ENCODE data around the gene MYLK3.

MYLK3 gene

DNA sequence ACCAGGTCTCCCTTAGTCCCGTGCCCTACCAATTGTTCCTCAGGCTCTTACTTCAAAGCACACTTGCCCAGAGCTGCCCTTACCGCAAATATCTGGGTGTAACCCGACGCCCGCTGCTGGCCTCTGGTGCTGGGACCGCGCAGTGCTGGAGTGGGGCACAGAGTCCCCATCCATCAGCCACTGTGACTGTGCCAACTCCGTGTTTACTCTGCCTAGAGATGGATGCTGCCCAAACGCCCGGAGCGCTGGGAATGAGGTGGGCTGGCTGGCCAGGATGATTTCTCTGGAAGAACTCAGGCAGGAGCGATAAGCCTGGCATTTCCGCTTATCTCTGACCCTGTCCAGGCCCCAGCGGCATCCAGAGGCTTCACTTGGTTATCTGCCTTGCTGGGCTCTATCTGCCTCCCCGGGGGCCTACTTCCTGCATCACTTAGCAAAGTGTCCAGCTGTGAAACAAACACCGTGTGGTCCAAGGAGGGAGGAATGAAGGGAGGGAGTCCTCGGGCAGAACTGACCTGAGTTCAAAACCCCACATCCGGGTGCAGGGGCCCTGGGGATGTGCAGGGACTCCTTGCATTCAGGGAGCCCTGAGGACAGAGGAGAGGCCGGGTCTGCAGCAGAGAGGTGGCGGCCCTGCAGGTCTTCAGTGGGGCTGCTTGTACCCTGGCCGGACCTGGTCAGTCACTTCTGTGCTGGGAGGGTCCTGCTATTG, 9.4 kb upstream of the MYLK3 start:
- DNase-seq (ENCODE audit: low read depth in 2 of 2): no peak

DNA sequence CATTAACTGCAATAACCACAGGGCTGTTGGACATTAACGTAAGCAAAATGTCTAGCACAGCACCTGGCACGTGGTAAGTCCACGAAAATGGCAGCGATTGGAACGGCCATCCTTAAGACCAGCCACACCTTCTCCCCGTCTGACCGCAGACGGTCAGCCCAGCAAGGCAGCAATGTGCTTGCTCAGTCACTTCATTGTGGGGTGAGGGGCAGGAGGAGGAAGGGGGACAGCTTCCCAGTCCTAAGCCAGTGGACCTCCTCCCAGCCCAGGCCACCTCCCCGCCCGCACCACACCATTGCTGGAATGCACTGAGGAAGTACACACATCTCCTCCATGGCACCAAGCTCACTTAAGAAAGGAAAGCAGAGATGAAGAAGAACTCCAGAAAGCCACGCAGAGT, 8.6 kb upstream of the MYLK3 start:
- DNase-seq (ENCODE audit: low read depth in 2 of 2): no peak

DNA sequence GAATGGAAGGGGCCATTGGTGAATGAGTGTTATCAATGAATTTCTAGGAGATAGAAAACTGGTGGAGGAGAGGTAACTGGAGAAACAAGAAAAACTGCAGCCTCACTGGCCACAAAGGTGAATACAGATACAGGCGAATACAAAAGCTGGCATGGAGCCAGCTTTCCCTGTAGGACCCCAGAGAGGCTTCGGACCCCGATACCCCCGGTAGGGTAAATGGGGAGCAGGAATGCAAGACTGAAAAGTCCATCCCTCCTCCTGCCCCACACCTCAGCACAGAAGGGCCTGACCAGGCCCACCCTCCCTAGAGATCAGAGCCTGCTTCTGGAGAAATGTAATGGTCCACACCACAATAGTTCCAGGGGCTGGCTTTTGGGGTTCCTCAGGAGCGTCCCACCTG, 4.9 kb upstream of the MYLK3 start:
- no peak for DNase-seq (ENCODE audit: low read depth in 2 of 2)

DNA sequence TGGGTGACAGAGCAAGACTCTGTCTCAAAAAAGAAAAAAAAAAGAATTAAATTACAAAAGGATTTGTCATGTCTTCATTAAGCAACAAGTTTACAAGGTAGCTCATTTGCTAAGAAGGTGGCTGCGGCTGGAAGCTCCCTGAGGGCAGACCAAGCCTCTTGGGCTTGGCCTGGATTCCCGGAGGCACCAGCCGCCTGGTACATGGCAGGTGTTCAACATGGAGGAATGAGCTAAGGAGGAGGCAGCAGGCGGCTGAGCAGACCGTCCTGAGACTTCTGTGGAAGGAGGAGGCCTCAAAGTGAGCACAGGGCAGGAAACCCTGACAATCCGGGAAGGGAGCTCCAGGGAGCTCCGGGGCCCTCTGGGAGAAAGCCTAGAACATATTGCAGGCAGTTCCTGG, 3.2 kb upstream of the MYLK3 start:
- no peak for DNase-seq (ENCODE audit: low read depth in 2 of 2)

DNA sequence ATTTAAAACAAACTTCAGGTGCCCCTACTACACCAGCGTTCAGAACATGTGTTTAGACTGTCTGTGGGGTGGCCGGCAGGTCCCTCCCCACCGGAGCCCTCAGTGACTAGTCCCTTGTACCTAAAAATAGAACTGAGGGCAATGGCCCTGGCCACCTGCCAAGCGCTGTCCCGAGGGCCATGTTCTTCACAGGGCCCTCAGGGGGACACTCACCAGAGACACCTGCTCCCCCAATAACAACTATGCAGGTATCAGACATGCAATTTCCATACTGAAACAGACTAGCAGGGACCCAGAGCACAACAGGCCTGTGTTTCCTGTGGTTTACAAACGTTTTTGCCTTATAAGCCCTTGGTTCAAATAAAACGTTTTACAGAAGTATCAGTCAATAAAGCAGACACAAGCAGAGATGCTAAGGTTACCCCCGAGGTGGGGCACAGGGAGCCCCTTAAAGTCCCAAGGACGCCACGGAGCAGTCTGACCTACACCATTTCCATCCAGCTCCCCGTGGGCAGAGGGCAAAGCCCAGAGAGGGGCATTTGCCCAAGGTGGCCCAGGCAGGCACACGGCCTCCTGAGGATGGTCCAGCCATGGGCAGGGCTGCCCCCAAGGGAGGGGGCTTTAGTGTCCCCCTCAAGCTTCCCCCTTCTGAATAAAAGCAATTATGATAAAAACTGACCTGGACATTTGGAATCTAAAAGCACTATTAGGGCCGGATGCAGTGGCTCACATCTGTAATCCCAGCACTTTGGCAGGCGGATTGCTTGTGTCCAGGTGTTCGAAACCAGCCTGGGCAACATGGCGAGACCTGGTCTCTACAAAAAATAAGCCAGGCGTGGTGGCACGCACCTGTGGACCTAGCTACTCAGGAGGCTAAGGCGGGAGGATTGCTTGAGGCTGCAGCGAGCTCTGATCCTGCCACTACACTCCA, 896 bp upstream of the MYLK3 start:
- DNase-seq (ENCODE audit: low read depth in 2 of 2): no peak

DNA sequence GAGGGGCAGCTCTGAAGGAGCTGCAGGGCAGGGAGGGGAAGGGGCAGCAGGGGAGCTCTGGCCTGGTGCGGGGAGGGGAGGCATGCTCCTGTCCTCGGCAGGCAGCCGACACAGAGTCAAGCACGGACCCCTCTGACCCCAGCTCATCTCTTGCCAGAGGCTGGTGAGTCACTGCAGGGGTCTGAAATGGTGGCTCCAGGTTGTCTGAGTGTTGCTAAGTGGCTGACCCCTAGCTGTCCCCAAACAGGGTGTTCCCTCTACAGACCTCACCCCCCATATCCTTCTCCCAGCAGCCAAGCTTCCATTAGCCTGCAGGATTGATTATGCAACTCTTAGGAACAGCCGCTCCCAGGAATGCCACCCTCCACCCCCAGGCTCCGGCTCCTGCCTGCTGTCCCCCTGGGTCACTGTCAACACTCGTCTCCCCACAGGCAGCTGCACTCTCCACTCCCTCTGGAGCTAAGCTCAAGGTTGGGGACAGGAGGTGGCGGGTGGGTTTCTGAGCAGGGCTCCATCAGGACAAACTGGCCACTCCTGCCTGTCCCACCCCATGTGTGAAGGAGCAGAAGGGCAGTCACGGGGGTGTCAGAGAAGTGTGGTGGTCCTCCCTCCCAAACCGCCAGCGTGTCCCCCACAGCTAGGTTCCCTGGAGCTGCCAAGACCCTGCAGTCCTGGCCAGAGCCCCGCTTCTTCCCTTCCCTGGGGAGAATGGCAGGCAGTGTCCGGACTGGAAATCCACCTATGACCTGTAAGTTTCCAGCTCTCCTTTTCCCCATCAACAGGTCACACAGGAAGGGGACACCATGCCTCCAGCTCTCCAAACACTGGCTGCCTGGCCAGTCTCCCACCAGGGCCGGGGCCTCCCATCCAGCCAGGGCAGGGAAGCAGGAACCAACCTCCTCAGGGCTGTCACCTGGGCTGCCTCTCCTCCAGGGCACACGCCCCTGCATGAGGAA, 1.0 kb downstream of the MYLK3 start:
- DNase-seq (ENCODE audit: low read depth in 2 of 2): no peak

DNA sequence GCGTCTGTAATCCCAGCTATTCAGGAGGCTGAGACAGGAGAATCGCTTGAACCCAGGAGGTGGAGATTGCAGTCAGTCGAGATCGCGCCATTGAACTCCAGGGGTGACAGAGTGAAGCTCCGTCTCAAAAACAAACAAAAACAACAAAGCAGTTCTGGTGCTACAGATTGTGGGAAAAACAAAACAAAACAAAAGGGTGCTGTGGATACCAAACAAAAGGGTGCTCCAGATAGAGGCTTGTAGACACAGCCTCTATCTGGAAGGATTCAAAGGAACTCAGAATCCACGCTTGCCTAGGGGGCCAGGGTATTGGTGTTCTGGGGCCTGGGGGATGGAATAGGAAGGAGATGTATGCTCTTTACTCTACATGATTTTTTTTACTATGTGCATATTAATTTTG, 2.5 kb downstream of the MYLK3 start:
- DNase-seq (ENCODE audit: low read depth in 2 of 2): no peak

DNA sequence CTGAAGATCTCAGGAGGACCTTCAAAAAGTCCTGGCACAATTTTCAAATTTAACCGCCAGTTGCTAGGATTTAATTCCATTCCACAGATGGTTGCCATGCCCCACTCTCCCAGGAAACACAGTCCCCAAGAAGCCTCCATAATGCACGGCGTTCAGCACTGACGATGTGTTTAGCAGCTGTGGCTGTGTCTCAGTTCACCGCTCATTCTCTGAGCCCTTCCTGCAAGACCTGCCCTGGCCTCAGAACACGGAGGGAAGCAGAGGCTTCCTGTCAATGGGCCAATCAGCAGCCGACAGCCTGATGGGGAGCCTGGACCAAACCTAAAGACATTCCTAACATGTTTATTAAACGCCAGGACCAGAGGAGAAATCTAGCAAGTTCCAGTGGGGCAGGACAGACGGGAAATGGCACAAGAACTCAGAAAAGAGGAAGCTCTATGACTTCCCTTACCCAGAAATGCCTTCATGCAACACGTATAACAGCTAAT, 4.9 kb downstream of the MYLK3 start:
- no peak for DNase-seq (ENCODE audit: low read depth in 2 of 2)

DNA sequence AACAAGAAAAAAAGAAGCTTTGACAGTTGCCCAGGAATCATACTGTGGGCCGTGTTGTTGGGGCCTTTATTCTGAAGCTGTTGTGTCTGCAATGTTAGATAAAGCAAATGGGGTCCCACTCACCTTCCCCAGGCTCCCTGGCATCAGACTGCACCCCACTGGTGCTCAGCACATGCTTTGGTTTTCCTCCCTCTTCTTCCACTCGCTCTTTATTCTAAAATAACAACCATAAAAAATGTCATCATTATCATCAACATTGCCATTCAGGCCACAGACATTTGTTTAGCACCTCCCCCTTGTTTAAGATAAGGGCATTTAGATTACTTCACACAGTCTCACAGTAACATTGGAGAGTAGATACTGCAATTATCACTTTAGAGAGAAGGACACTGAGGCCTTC, 8.2 kb downstream of the MYLK3 start:
- no peak for DNase-seq (ENCODE audit: low read depth in 2 of 2)

DNA sequence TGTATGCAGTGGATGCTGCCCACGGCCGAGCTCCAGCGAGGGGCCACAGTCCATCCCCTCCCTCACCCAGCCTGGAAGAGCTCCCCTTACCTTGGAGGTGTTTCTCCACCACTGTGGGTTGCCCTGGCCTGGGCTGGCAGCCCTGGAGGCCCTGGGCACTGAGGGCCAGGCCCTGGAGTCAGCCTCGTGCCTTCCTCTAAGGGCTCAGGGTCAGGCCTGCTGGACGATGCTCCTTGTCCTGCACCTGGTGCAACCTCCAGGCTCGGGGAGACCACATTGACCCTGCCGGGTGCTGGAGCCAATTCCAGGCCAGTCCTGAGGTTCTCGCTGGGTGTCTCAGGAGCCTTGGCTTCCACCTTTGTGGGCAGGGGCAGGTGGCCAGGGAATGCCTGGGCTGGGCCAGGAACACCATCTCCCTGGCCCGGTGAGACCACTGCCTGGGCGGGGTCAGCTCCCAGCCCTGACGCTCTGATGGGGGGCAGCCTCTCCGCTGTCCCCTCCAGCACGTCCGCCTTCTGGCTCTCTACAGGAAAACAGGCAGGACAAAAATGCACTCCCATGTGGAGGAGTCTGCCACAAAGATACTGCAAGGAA, 10.4 kb downstream of the MYLK3 start:
- DNase-seq (ENCODE audit: low read depth in 2 of 2): no peak

DNA sequence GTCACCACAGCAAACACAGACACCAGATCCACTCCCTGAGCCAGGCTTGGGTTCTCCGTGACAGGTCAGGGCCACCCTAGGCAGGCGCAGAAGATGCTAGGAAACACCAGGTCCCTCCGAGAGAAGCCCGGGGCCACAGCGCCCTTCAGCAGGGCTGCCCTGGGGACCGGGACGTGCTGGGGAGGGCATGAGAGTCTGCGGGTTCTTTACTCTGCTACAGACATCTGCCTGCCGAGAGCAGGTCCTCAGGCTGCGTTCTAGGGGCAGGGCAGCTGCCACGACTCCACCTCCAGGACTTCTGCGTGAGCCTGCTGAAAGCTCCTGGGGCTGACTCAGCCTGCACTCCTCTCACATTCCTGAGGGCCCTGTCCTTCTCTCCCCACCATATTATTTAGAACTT, 11.4 kb downstream of the MYLK3 start:
- no peak for DNase-seq (ENCODE audit: low read depth in 2 of 2)

DNA sequence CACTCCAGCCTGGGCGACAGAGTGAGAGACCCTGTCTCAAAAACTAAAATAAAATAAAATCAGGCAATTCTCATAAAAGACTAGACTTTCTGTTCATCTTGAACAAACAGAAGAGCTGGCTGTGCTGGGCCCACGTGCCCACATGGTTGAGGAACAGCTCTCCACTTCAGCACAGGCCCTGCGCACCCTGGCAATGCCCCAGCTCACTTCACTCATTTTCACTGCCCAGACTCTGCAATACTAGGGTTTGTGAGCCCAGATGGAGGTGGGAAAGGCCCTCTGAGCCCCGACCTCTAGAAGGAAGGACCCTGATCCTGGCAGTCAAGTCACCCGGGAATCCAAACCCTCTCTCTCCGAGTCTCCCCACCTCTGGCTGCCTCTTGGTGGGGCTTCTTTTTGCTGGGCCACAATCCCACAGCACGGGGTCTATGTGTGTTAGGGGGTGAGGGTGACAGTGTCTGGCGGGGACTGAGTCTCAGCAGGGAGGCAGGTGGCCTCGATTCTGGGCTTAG, 14.8 kb downstream of the MYLK3 start:
- DNase-seq (ENCODE audit: low read depth in 2 of 2): no peak

DNA sequence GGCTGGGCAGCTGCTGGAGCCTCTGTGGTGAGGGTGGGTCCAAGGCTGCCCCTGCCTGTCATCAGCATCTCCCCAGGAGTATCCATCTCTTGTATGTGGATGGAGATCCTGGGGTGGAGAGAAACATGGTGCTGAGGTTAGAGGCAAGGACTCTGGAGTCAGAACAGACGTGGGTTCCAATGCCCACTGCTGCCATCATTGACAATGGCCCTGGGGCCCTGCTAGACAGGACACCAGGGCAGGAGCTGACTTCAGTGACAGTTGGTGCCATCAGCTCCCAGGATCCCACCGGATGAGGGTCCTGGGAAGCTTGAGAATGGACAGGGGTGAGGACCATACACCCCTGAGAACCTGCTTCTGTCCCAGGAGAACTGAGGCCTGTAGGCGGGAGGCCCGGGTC, 15.6 kb downstream of the MYLK3 start:
- DNase-seq (ENCODE audit: low read depth in 2 of 2): no peak

DNA sequence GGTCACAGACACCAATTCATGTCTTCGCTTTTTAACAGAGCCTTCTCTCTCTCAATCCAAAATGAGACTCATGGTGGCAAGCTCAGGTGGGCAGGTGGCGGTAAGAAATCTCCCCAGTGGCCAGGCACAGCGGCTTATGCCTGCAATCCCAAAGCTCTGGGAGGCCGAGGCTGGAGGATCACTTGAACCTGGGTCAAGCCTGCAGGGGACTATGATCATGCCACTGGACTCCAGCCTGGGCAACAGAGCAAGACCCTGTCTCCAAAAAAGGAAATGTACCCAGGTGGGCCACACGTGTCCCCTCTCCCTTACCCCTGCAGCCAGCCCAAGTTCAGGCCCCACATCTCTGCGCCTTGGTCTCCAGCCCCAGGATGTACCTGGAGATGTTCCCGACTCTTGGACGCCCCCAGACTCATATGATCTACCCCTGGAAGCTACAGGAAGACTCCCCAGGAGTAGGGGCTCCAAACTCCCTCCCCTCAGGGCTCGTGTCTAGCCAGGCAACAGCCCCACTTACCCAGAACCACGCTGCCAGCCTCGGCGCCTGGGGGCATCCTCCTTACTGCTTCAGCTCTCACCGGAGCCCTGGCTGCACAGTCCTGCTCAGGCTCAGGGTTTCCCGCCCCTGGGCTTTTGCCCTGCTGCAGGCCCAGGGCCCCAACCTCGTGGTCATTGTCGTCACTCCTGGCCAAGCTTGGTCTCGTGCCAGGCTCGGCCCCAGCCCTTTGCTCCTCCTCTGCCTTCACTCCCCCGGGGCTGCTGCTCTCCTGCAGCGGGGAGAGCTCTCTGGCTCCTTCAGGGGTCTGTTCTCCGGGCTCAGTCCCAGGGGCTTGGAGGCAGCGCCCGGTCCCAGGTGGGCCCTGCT, 16.2 kb downstream of the MYLK3 start:
- DNase-seq (ENCODE audit: low read depth in 2 of 2): no peak

DNA sequence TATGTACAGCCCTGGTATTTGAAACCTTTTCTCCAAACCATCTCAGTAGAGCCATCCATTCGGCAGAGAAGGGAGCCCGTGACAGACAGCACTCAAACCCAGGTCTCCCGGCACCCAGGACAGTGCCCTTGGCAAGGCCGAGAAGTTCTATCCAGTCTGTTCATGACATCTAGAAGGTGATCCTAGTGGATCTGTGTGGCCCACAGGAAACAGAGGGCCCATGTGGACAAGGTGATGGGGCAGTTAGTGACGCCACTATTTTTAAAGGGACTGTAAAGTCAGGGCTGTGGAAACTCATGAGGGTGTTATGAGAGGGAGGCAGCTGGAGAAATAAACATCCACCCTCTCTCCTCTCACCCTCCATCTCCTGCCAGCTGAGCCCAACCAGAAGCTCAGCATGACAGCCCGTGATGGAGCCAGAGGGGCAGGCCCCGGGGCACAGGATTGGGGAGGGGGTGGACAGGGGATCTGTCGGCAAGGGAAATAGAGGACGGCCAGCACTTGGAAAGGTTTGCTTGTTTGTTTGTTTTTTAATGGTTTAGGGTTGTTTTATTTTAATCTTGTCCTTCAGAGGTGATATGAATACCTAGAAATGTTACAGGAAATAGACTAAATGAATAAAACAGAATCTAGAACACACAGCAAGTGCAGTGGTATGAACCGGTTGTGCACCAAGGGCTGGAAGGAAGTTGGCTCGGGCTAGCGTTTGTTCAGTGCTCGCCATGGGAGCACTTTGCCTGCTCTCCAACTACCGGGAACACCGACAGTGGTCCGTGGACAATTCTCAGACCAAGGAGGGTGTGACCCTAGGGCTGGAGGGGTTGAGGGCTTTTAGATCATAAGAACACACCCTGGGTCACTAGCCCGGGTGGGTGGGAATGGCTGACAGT, 17.1 kb downstream of the MYLK3 start:
- DNase-seq (ENCODE audit: low read depth in 2 of 2): no peak

DNA sequence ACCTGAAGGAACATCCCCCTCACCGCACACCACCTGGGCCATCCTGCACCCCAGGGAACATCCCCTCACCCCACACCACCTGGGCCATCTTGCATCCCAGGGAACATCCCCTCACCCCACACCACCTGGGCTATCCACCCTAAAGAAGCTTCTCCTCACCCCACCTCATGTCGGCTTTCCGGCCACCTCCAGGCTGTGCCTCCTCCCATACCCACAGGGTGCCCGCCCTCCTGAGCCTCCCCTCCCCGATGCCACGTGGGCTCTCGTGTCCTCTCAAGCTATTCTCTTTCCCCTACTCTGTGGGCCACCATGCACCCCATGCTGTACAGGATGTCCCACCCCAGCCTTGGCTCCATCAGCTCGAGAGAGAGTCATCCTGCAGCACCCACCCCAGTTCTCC, 18.0 kb downstream of the MYLK3 start:
- no peak for DNase-seq (ENCODE audit: low read depth in 2 of 2)

DNA sequence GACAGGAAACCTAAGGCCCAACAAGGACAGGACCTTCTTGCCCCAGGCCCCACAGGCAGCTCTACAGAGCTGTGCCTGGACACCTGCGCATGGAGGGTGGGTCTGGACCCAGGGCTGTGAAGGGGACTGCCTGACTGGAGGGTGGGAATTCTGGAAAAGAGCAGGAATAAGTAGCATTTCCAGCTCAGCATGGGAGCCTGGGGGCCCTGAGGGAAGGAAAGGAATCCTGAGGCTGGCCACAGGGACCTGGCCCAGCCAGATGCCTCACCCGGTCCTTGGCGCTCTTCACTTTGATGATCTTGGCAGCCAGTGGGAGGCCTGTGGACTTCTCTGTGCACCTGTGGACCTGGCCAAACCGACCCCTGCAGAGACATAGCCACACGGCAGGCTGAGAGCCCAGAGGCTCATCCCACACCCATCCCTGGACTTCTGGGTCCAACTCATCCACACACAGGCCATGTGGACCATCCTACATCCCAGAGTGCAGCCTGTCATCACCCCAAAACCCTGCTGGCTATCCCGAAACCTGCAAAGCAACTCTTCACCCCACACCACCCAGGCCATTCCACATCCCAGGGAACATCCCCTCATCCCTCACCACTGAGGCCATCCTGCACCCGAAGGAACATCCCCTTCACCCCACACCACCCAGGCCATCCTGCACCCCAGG, 18.7 kb downstream of the MYLK3 start:
- DNase-seq (ENCODE audit: low read depth in 2 of 2): no peak

DNA sequence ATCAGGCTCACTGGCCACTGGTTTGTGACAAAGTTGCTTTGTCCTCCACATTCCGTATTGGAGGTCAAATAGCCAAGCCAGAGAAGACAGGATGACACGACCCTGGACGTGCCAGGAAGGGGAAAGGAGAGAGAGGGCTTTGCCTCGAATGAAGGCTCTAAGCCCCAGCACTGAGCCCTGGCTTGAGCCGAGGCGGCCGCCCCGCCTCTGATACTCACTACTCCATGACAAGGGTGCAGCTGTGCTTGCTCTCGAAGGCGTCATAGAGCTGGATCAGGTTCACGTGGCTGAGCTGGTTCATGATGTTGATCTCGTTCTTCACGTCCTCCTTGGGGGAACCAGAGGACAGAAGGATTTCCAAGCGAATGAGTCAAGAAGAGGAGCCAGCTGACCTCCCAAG, 19.3 kb downstream of the MYLK3 start:
- no peak for DNase-seq (ENCODE audit: low read depth in 2 of 2)

DNA sequence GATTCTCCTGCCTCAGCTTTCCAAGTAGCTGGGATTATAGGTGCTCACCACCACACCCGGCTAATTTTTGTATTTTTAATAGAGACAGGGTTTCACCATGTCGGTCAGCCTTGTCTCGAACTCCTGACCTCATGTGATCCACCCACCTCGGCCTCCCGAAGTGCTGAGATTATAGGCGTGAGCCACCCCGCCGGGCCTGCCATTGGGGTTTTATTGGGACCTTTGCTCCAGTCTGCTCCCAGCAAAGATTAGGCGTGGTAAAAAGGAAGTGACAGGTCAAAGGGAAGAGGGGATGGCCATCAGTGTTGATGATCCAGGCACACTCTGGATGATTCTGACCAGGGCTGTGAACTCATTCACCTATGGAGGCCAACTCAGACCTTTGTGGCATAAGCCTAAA, 20.5 kb downstream of the MYLK3 start:
- no peak for DNase-seq (ENCODE audit: low read depth in 2 of 2)

All from stimulated activated CD8-positive, alpha-beta memory T cell treated with anti-CD3 and anti-CD28 coated beads, Interleukin-2, amount 100 ng/mL, for 48 hours (primary cell).